Upper lobe of left lung (tissue), 4 donors: ENCODE results near the gene HSPA4L.

ENCODE experiments used
- CTCF ChIP-seq, 6 experiments: fragments of 450-650 bp in 4 of 6; fragments of 200-600 bp in 2 of 6; sonication (generic) in 2 of 6; IDR thresholded peaks; one replicate each; pipeline ENCODE4 v1.5.1; 2016 to 2019; ENCODE audit warnings: antibody characterized with exemption in 6 of 6
- EP300 ChIP-seq, 4 donors: sonication (generic); formaldehyde crosslinking; IDR thresholded peaks; one replicate each; pipeline ENCODE4 v1.5.1; 2017; ENCODE audit warnings: antibody characterized with exemption in 4 of 4, control low read depth in 2 of 4
- POLR2A ChIP-seq, 4 donors: fragments of 450-650 bp; IDR thresholded peaks; one replicate each; pipeline ENCODE4 v1.5.1; 2016 to 2017; ENCODE audit warnings: antibody characterized with exemption in 4 of 4, mild to moderate bottlenecking in 2 of 4
- POLR2AphosphoS5 ChIP-seq, 2 donors: sonication (generic); formaldehyde crosslinking; IDR thresholded peaks; one replicate each; pipeline ENCODE4 v1.5.1; 2017; ENCODE audit warnings: antibody characterized with exemption in 2 of 2

GRCh38 chr4:127799711-127800110 is 17.6 kb downstream of the HSPA4L start:
- TF ChIP-seq CTCF (IDR thresholded peaks at IDR 0.05) (no peak), POLR2A (IDR thresholded peaks at IDR 0.05) (no peak), POLR2AphosphoS5 (IDR thresholded peaks at IDR 0.05) (no peak), EP300 (IDR thresholded peaks at IDR 0.05) (no peak)
